ENCODE measurements around the gene HP1BP3.
A peak's percentile ranks its signal among the peaks of the same experiment; 100 is the strongest.

Gene HP1BP3

DNA sequence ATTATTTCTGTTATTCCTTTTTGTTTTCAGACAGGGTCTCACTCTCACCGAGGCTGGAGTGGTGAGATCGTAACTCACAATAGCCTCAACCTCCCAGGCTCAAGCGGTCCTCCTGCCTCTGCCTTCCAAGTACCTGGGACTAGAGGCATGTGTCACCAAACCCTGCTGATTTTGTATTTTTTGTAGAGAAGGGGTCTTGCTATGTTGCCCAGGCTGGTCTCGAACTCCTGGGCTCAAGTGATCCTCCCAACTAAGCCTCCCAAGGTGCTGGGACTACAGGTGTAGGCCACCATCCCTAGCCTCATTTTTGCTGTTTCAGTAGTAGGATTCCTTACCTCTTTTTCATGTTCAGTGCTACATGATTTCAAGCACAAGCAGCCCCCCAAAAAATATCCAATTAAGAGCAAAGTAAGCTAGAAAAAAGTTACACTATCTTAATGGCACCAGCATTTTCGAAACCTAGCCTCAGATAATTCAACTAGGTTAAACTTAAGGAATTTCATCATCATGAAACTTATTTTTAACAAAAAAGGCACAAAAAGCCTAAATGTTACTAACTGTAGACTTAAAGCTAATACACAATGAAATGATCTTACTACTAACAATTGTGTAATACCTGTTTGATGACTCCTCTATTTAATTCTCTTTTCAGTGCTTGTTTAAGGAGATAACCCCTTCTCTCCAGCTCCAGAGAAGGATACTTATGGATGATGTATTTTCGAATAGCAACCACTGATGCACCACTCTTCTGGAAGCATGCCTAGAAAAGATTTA is 16.6 kb downstream of the HP1BP3 start:
- DNase-seq (ENCODE audit: low read depth in 2 of 2): no peak

DNA sequence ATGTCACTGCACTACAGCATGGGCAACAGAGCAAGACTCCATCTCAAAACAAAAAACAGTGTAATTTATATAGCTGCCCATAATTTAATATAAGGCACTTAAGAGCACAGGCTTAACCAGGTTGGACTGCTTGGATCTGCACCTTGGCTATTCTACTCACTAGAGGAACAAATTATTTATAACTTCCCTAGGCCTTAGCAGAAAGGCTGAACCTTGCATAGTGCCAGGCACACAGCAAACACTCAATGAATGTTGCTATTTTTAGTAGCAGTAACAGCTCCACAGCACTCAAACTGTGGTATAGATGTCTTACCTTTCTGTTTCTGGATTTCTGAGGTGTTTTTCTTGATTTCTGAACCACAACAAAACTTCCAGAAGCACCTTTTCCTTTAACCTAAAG is 19.8 kb downstream of the HP1BP3 start:
- no peak for DNase-seq (ENCODE audit: low read depth in 2 of 2)

DNA sequence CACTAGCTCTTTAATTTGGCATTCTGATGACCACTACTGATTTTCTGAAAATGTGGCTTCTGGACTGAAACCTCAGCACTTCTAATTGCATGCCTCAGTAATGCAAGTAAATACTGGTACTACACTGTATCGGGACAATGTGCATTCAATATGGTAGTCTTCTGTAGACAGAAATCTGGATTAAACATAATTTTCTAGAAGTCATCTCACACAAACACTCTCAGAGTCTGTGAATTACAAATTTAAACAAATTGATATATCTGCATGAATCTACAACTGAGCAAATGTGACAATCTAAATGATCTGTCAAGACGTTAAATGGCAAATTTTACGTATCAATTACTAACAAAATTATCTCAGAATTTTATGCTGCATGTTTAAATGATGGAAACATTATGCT is 23.7 kb downstream of the HP1BP3 start:
- no peak for DNase-seq (ENCODE audit: low read depth in 2 of 2)

DNA sequence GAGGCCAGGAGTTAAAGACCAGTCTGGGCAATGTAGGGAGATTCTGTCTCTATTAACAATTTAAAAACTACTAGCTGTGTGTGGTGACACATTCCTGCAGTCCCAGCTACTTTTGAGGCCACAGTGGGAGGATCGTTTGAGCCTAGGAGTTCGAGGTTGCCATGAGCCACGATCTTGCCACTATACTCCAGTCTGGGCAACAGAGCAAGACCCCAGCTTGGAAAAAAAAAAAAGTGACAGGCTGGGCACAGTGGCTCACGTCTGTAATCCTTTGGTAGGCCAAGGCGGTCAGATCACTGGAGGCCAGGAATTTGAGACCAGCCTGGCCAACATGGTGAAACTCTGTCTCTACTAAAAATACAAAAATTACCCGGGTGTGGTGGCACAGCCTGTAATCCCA is 26.8 kb downstream of the HP1BP3 start:
- no peak for DNase-seq (ENCODE audit: low read depth in 2 of 2)

DNA sequence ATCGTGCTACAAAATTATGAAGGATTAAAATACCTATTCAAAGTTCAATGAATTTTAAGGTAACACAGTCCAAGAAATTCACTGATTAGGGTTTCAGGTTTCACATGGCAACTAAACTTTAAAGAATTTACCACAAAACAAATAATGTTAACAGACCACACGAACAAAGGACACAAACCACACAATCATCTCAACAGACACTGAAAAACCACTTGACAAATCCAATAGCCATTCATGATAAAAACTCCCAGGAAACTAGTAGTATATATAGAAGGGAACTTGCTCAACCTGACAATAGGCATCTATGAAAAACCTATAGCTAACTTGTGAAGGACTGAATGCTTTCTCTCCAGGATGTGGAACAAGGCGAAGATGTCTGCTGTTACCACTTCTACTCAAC is 33.5 kb downstream of the HP1BP3 start:
- DNase-seq (ENCODE audit: low read depth in 2 of 2): no peak

DNA sequence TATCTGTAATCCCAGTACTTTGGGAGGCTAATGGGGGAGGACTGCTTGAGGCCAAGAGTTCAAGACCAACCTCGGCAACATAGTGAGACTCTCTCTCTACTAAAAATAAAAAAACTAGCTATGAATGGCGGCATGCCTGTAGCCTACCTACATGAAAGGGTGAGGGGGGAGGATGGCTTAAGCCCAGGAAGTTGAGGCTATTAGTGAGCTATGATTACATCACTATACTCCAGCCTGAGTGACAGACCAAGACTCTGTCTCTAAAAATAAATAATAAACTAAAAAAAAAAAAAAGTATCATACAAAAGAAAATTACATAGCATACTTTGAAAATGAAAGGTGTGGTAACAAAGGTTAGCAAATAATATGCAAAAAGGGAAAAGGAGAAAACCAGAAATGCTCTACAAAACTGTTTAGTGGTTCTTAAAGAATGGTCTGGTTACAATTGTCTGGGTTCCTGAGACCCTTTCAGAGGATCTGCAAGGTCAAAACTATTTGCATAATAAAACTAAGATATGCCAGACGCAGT is 35.6 kb downstream of the HP1BP3 start:
- no peak for DNase-seq (ENCODE audit: low read depth in 2 of 2)

DNA sequence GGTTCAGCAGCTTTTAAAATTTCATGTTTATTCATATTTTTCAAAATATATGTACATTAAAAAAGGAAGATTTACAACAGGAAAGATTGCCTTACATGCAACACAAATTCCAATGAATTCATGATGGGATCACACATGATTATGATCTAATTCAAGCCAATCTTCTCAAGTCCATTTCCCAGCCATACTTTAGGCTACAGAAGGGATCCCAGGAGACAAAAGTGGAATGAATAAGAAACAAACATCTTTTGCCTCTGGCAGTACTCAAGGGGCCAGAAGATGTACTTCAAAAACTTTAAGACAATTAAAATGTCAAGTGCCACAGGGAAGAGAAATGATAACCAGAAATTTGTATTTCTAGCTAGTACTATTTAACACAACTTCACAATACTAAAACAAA is 44.4 kb downstream of the HP1BP3 start:
- DNase-seq (ENCODE audit: low read depth in 2 of 2): no peak

DNA sequence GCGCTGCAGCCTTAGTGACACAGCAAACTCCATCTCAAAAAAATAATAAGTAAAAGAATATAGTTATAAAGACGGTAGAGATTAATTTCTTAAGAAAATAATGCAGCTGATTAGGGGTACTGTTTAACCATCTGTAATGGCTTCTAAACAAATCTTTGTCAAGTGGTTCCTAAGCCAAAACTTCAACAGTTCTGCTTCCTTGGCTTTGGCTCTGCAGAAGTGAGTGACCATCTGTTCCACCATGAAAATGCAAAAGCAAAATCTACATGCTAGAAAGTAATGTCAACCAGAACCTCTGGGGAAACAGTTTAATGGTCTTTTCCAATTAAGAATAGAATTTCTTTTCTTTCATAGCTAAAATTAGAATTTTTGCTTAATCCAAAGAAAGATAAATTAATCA is 46.3 kb downstream of the HP1BP3 start:
- DNase-seq (ENCODE audit: low read depth in 2 of 2): no peak

DNA sequence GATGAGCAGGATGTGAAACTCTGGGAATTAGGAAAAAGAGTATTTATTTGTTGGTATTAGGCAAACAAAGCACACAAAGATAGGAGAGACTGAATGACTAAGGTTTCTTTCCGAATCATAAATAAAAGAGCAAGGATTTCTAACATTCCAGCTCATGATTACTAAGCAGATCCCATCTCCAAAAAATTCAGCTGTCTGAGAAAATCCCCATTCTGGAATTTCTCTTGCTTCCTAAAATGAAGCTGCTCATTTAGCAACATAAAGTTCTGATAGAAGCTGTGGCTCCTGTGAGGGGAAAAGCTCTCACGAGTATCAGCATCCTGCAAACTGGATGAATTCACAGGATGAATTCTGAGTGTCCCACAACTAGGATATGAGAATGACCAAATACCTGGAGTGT is 47.9 kb downstream of the HP1BP3 start:
- DNase-seq (ENCODE audit: low read depth in 2 of 2): no peak

DNA sequence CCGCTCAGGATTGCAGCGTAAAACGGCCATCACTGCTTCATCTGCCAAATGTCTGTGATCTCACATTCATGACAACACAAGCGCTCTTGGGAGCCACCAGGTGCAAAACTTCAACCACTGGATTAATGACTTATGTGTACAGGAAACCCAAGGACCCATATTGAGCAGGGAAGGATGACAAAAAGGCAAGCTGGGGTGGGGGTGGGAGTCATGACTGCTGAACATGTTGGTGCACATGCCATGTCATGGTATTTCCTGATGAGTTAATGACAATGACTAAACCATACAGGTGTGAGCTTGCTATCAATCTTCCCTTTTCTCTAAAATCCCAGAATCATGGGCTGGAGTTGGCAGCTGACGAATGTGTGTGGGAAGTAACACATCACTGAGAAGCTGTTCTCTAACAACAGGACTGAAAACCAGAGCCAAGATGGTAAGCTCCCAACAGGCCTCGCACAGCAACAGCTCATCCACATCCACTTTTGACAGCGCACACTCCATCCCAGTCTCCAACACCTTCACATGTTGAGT is 51.5 kb downstream of the HP1BP3 start:
- DNase-seq (ENCODE audit: low read depth in 2 of 2): no peak

DNA sequence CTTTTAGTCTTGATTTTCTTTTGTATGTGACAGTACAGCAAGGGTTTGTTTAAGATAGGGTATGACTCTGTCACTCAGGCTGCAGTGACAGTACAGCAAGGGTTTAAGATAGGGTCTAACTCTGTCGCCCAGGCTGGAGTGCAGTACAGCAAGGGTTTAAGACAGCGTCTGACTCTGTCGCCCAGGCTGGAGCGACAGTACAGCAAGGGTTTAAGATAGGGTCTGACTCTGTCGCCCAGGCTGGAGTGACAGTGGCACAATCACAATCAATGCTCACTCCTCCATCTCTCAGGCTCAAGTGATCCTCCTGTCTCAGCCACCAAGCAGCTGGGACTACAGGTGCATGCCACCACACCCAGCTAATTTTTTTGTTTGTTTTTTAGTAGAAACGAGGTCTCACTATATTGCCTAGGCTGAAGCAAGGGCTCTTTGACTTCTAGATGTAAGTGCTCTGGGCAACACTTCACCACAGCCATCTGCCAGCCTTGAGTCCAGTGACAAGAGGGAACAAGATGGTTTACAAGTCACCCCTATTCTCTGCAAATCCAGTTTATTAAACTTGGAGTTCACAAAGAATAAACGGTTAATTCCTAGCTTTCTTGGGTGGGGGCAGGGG is 53.6 kb downstream of the HP1BP3 start:
- no peak for DNase-seq (ENCODE audit: low read depth in 2 of 2)

DNA sequence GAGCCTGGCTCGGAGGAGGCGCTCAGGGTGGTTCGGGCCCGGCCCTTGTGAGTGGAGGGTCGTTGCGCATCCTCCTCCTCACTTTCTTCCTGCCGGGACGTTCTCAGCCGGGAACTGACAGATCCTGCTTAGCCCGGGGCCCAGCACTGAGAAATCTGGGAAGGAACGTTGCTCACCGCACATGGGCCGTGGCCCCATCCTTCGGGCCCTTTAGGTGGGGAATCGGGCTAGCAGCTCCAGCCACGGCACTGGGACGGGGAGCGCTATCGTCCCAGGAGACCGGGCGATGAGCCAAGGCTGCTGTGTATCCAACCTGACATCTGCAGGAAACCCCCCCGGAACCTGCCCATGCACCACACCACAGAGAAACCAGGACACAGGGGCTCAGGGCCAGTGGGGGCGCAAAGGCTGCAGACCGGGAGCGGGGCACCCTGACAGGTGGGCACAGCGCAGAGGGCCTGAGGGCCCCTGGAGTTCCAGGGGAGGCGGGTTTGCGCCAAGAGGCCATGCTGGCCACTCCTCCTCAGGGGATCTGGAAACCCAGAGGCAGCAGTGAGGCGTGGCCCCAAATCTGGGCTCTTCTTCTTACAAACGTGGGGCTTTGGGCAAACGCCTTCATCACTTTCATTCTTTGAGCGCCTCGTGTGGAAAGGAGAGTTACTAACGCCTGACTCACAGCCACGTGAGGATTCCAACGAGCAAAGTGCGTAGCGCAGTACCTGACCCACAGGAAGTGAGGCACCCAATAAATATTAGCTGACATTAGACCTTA is 54.3 kb downstream of the HP1BP3 start, which contains the start of gene SH2D5:
SH2D5 (minus strand) TSS at position 116 of the 772 bp plus-strand sequence. CDS start 4,659 bp downstream, outside the sequence.
- DNase-seq (ENCODE audit: low read depth in 2 of 2): peak; percentile 36 to 43

DNA sequence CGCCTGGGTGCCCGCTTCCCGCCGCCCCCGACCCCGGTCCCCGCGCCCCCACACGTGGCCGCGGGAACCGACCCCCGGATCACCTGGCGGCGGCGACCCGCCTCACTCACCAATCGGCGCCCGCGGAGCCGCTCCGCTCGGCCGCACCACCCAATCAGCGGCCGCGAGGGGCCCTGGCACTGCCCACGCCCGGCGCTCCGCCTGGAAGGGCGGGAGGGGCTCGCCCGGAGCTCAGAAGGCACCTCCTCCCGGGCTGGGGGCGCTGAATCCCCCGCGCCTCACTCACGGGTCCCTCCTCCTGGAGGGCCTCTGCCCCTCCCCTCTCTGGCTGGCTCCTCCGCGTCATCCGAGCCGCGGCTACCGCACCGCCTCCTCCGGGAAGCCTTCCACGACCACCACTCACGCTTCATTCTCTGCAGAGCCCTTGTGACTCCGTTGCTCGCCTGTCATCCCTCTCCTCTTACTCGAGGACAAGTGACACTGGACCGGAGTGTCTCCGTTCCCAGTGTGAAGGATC is 55.0 kb downstream of the HP1BP3 start:
- DNase-seq (ENCODE audit: low read depth in 2 of 2): peak; percentile 24 to 25

DNA sequence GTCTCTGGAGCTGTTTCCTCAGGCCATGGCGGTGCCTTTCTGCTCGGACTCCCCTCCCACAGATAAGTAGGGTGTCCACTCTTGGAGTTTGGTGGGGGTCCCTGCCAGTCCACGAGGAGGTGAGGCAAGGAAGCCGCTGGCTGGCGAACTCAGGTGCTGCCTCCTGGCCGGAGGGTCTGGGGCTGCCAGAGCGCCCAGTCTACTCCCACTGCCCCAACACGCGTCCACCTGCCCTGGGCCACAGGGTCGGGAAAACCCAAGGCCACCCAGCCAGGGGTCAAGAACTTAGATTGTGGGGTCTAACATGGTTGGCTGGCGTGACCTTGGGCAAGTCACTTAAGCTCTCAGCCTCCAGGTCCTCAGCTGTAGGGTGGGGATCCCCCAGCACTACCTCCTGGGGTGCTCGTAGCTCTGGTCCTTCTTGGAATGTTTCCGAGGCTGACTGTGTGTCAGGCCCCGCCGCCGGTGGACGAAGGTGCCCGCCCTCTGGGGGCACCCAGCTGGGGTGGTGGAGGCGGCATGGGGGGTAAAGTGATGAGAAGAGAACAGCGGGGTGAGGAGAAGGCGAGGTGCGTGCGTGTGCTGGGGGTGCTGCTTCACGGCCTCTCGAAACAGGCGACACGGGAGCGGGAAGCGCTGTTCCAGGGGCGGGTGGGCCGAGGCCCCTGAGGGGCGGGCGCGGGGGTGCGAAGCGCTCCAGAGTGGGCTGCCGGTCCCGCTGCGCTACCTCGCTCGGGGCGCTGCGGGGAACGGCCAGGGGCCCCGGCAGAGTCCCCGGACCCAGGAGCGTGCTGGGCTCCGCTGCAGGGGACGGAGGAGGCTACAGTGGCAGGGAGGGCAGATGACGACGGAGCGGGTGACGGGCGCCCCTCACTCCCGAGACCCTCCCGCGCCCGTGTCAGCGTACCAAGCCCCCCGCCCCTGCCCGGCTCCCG is 55.8 kb downstream of the HP1BP3 start:
- DNase-seq (ENCODE audit: low read depth in 2 of 2): no peak

DNA sequence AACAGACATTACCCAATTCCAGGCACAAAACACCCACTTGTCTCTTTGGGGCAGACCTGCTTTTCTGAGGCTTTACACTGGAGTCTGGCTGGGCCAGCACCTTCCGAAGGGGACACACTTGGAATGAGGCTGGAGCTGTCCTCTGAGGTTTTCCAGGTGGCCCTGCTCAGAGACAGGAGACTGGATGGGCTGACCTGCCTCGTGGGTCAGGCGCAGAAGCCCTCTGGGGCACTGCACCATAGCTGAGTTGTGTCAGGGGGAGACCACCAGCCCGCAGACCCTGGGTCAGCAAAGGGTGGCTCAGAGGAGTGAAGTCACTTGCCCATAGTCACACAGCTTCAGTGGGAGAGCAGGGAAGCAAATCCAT is 56.4 kb downstream of the HP1BP3 start:
- no peak for DNase-seq (ENCODE audit: low read depth in 2 of 2)

DNA sequence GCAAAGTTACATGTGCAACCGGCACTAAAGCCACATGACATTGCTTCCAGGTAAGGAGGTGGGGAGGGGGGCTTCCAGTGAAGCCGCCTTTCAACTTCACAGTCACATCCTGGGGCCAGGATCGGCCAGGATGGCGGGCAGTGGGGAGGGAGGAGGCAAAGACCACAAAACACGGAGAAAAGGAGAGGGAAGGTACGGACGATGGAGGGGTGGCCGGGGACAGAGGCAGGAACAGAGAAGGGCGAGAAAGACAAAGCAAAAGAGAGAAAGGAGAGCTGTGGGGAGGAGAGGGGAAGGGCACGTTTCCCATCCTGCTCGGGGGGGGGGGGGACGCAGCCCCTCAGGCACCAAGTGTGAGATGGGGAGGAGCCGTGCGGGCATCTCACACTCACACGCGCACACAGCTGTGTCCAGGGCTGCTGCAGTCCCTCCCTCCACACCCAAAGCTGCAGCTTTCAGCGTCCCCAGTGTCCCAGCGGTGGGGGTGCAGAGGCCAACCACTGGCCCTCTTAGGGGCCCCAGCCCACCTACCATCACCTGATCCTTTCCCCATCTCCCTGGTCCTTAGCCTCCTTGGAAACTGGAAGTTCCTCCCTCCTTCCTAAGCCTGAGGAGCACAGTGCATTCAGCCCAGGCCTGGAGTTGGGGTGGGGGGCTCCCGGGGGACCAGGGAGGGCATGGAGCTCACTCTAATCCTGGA is 57.0 kb downstream of the HP1BP3 start:
- no peak for DNase-seq (ENCODE audit: low read depth in 2 of 2)

DNA sequence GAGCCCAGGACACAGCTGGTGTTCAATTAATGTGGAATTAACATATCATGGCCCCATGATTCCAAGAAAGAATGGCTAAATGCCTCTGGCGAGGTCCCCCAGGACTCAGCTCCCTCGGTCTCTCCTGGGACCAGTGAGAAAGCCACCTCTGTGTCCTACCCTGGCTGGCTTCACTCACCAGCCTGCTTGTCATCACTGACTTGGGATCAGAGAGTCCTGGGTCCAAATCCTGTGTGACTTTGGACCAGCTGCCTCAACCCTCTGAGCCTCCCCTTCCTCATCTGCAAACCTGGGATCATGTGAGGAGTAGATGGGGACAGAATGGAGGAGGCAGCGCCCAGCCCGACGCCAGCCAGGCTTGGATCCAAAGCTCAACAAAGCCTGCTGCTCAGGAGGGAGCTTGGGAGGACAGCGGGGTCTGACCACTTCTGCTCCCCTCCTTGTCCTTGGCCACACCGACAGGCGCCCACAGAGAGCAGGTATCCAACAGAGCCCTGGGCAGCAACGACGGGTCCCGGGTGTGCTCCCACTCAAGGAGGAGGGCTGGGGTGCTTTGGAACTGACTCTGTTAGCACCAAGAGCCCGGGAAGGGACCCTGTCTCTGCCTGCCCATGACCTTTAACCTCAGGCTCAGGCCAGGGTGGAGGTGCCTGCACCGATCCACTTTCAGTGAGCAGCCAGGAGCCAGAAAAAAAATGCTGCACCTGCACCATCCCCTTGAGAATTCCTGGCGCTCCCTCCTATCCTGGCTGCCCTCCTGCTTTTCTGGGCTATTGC is 57.8 kb downstream of the HP1BP3 start:
- no peak for DNase-seq (ENCODE audit: low read depth in 2 of 2)

DNA sequence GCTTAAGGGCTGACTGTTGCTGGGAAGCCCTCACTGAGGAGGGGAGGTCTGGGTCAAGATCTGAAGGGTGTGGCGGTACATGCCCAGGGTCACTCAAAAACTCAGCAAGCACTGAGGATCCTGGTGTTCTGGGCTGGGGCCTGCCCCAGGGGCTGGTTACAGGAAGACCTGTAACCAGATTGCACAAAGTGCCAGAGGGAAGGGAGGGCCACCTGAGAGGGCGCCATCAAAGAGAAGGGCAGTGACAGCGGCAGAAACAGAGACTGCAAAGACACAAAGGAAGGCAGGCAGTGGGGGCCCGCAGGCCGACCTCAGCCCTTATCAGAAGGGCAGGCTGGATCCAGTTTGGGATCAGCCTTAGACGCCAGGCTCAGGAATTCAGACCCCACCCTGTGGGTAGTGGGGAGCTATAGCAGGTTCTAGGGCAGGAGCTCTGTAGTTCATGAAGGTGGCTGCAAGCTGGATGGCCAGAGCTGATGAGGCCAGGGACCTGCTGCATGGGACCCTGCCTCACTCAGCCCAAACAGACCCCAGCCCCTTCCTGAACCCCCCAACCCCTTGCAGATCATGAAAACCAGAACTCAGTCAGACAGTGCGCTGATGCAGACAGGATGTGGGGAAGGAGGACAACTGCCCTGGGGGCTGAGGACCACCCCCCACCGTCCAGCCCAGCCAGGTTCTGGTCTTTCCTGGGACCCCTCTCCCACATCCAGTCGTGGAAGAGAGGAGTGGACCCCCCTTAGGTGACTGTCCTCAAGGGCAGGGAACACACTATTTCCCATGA is 58.5 kb downstream of the HP1BP3 start:
- no peak for DNase-seq (ENCODE audit: low read depth in 2 of 2)

Measured in stimulated activated CD8-positive, alpha-beta memory T cell treated with anti-CD3 and anti-CD28 coated beads, Interleukin-7, amount 100 ng/mL, for 1 hour (primary cell).